ENCODE results near the gene SIGLEC15.

GRCh38 chr18:45786941-45787340 is 38.5 kb upstream of the SIGLEC15 start:
- TF ChIP-seq CTCF (conservative IDR thresholded peaks at IDR 0.05; ENCODE audit: low read length): no peak
- TF ChIP-seq EZH2phosphoT487 (IDR thresholded peaks at IDR 0.05; ENCODE audit: borderline replicate concordance, low read depth, low read length): no peak
